ENCODE data around the gene FRMD4B.

DNA sequence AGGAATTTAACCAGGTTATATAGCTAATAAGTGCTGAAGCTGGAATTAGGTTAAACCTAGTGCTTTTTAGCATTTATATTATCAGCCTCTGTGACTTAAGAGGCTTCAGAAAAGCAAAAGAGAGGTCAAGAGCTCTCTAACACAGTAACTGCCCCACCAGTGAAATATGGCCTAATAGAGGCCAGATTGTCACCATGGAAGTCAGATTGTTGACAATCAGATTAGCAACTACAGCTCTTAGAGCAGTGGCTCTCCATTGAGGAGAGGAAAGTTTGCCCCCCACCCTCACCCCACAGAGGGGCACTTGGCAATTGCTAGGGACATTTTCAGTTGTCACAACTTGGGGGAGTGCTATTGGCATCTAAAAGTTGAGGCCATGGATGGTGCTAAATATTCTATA, 240.2 kb downstream of the FRMD4B start:
- no peak for TF ChIP-seq POLR2AphosphoS5 (IDR thresholded peaks at IDR 0.05)
- TF ChIP-seq, protein P1, sequence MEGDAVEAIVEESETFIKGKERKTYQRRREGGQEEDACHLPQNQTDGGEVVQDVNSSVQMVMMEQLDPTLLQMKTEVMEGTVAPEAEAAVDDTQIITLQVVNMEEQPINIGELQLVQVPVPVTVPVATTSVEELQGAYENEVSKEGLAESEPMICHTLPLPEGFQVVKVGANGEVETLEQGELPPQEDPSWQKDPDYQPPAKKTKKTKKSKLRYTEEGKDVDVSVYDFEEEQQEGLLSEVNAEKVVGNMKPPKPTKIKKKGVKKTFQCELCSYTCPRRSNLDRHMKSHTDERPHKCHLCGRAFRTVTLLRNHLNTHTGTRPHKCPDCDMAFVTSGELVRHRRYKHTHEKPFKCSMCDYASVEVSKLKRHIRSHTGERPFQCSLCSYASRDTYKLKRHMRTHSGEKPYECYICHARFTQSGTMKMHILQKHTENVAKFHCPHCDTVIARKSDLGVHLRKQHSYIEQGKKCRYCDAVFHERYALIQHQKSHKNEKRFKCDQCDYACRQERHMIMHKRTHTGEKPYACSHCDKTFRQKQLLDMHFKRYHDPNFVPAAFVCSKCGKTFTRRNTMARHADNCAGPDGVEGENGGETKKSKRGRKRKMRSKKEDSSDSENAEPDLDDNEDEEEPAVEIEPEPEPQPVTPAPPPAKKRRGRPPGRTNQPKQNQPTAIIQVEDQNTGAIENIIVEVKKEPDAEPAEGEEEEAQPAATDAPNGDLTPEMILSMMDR (IDR thresholded peaks at IDR 0.05): no peak
- no peak for TF ChIP-seq EP300 (IDR thresholded peaks at IDR 0.05)
- no peak for TF ChIP-seq POLR2A (IDR thresholded peaks at IDR 0.05)
